GM19452 (cell line): Measurements from ENCODE around the gene F7.

Source experiments
- ATAC-seq: cut with Tn5 transposase; IDR thresholded peaks from one replicate; pipeline ENCODE4 v1.9.1; 2021; ENCODE audit not compliant: unreplicated experiment

F7 gene

GRCh38 chr13:113135281-113135760 is 29.7 kb downstream of the F7 start:
- no peak for ATAC-seq

DNA sequence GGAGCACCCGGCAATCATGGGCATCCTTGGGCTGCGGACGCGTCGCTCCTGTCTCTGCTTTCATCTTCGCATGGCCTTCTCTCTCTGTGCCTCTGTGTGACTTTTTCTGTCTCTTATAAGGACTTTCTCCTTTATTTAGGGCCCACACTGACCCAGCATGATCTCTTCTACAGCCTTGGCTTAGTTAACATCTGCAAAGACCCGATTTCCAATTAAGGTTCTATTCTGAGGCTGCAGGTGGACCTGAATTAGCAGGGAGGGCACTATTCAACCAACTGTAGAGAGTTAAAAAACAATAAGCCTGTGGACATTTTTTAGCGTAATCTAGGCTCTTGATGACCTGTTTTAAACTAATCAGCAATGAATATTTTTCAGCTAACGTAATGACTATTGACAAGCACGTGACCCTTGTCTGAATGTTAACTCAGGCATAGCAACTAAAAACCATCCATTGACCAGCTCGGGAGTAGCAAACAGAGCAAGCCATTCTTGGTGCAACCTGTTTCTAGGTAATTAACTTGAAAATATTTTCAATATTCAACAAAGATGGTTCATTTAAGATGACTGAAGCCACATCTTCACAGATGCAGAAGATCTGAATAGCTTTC is 32.2 kb downstream of the F7 start:
- no peak for ATAC-seq

- no peak for ATAC-seq
These were observed 33.4 kb downstream of the F7 start for GRCh38 chr13:113138792-113139551.

DNA sequence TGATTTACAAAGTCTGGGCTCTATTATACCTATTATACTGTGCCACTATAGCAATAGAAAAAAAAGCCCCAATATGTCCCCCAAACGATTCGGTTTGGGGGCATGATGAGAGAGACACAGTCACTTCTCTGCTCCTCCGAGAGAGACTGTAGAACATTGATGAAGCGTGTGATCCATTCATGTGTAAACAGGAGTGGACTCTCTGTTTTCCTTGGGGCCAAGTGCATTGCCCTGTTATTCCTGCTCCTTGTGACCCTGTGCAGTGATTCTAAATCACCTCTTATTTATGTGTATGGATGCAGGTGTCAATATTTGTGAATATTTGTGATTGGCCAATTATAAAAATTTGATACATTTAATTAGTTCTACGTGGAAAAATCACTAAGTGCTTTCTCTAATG is 34.0 kb downstream of the F7 start:
- ATAC-seq, result no peak

DNA sequence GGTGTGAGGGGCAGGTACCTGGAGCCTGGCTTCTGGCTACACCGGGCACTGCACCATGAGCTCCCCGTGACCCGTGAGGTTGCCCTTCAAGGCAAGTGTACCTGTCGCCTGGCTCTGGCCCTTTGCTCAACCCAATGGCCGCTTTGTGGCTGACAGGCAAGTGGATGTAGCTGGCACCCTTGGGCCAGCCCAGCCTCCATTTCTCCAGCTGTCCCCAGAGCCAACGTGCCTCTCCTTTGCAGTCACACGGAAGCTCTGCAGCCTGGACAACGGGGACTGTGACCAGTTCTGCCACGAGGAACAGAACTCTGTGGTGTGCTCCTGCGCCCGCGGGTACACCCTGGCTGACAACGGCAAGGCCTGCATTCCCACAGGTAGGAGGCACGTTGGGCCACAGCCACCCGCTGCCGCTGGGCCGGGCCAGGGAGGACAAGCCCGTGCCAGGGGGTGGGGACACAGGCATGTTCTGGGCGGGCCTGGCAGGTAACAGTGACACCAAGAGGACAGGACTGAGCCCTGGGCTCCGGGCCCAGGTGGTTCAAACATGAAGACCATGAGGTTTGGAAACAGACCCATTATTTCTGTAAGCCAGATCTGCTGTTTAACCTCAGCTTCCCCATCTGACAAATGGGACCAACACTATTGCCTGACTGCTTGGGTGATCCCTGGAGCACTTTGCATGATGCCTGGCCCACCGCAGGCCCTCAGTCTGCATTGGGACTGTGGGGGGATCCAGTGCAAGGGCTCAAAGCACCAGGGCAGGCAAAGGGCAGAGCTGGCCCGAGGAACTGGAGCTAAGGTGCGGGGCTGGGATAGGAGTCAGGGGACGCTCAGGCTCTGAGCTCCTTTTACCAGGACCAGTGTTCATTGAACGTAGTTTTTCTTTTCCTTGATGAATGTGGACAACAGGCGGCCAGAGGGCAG is 35.3 kb downstream of the F7 start:
- ATAC-seq, result no peak

GRCh38 chr13:113141601-113141970 is 36.0 kb downstream of the F7 start:
- no peak for ATAC-seq

DNA sequence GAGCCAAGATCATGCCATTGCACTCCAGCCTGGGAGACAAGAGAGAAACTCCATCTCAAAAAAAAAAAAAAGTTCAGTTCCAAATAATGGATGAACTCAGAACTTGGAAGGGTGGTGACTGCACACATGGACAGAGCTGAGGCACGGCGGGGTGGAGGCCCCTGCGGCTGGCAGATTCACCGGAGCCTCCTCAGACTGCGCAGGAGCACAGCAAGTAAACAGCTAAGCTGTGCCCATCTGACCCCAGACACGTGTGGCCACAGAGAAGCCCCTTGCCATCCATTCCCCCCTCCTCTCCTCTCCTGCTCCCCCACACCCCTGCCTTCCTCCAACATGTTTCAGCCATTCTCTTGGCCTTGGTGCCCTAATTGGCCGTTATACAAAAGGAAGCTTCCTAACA is 37.3 kb downstream of the F7 start:
- ATAC-seq, result no peak

DNA sequence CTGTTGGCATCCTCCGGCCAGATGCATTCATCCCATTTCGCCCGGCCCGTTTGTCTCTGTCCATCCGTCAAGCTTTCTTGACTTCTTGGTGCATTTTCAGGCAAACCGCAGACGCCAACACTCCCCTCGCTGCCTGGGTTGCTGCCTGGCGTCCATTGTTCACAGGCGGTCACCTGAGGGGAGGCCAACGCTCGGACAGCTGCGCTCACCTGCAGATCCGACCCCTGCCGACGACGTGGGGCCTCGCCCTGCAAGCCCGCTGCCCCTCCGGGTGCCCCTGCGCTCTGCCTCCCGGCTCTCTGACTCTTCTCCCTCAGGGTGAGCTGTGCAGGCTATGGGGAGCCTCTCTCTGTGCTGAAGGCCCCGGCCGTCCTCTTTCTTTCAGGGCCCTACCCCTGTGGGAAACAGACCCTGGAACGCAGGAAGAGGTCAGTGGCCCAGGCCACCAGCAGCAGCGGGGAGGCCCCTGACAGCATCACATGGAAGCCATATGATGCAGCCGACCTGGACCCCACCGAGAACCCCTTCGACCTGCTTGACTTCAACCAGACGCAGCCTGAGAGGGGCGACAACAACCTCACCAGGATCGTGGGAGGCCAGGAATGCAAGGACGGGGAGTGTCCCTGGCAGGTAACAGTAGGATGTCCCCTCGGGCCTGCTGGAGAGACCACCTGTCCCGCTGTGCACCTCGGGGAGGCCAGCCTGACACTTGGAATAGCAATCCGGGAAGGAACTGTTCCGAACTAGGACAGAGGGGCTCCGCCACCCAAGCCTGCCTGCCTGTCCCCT is 38.1 kb downstream of the F7 start:
- no peak for ATAC-seq

GRCh38 chr13:113144255-113144629 is 38.7 kb downstream of the F7 start:
- no peak for ATAC-seq

DNA sequence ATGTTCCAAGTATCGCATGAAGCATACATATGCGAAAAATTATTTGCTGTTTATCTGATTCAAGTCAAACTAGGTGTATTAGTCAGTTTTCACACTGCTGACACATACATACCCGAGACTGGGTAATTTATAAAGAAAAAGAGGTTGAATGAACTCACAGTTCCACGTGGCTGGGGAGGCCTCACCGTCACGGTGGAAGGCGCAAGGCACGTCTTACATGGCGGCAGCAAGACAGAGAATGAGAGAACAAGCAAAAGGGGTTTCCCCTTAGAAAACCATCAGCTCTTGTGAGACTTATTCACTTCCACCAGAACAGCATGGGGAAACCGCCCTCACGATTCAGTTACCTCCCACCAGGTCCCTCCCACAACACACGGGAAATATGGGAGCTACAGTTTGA is 39.9 kb downstream of the F7 start:
- no peak for ATAC-seq

- no peak for ATAC-seq
These were observed 40.5 kb downstream of the F7 start for GRCh38 chr13:113145911-113146598.

DNA sequence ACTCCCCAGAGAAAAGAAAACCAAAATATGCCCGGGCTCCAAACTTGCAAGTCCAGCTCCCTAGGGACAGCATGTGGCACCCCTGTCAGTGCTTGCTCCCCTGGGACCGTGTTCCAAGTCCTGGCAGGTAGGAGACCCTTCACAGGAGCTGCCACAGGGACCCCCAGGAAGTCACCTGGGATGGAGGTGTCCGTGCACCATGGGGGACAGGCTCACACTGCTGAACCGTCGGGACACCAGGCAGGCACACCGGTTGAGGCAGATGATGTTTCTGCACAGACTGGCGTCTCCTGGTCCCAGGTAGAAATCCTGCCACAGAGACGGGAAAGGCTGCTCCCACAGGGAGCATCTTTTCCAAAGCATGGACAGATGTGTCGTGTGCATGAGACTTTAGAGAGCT is 41.2 kb downstream of the F7 start:
- no peak for ATAC-seq

DNA sequence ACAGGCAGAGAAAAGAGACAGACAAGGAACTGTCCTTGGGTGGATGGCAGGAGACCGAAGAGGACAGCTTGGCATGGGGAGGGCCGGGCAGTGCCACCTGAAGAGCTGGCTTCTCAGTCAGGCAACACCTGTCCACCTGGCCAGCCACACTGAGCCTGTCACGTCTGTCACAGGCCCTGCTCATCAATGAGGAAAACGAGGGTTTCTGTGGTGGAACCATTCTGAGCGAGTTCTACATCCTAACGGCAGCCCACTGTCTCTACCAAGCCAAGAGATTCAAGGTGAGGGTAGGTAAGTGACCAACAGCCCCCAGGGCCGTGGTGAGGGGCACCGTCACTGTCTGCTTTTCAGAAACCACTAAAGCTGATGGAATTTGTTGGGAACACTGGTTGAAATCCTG is 41.6 kb downstream of the F7 start:
- ATAC-seq, result no peak

GRCh38 chr13:113148407-113148806 is 42.8 kb downstream of the F7 start:
- ATAC-seq, result no peak

DNA sequence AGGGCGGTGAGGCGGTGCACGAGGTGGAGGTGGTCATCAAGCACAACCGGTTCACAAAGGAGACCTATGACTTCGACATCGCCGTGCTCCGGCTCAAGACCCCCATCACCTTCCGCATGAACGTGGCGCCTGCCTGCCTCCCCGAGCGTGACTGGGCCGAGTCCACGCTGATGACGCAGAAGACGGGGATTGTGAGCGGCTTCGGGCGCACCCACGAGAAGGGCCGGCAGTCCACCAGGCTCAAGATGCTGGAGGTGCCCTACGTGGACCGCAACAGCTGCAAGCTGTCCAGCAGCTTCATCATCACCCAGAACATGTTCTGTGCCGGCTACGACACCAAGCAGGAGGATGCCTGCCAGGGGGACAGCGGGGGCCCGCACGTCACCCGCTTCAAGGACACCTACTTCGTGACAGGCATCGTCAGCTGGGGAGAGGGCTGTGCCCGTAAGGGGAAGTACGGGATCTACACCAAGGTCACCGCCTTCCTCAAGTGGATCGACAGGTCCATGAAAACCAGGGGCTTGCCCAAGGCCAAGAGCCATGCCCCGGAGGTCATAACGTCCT is 43.4 kb downstream of the F7 start:
- ATAC-seq, result no peak

DNA sequence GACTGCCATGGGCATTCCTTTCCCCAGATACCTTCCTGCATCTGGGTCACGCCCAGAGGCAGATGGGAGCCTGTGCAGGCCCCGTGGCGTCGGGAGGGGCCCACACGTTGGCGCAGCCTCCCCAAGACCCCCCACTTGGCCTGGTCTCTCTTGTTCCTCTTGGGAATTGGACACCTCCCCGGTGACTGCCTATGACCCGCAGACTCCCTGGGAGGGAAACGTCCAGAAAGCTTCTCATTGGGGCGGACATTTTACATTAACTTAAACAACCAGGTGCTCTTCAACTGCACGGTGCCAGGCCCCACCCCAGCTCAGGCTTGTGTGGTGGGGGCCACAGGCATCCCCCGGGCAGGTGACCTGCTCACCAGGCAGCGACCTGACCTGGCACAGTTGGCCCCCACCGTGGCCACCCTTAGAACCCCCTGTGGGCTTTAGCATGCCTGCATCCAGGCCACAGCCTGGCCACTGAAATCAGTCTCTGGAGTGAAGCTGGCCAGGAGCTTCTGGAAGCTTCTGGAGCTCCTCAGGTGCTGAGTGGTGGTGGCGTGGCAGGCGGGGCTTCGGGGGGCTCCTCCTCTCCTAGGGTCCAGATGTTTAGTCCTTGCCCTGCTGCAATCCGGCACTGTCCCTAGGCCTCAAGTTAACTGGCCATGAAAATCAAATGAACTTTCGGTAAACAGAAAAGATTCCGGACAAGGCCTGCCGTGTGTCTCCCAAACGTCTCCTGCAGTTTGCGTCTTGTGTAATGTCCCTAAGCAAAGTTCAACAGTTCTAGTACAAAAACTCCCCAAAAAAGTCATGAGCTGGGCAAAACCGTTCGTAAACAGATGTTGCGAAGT is 44.3 kb downstream of the F7 start:
- ATAC-seq, result no peak

- no peak for ATAC-seq
These were observed 45.2 kb downstream of the F7 start for GRCh38 chr13:113150550-113151365.
